G401 (cell line): Measurements from ENCODE around the gene SLC12A1. TPM values are rescaled to one million over a fixed set of nuclear protein-coding genes. Genes with fewer than 3 reads are reported as not detected.

Experiments
- DNase-seq: peaks from one replicate; pipeline ENCODE4 v3.0.0-alpha.2; 2015; ENCODE audit warnings: low spot score
- in situ Hi-C: cut with HindIII; loops from 2 replicates; pipeline ENCODE4 v1.10.0; 2016; ENCODE audit warnings: low sequenced_read_pairs, mixed read lengths
- total RNA-seq: library from RNA; depleted of rRNA; stranded (reverse); fragments of >200 nt; shearing (Covaris generic); gene quantifications from 2 replicates; pipeline ENCODE4 v1.2.3, GENCODE V29; 2014; rRNA removed

The SLC12A1 gene
- total RNA-seq, result not detected in 2 replicates

- in situ Hi-C loops, result no loop called here
- no peak for DNase-seq
These were observed at the start of gene SLC12A1 for GRCh38 chr15:48205981-48206380. SLC12A1 (plus strand) TSS chr15:48206302; CDS start chr15:48207720, 1,418 bp downstream.

DNA sequence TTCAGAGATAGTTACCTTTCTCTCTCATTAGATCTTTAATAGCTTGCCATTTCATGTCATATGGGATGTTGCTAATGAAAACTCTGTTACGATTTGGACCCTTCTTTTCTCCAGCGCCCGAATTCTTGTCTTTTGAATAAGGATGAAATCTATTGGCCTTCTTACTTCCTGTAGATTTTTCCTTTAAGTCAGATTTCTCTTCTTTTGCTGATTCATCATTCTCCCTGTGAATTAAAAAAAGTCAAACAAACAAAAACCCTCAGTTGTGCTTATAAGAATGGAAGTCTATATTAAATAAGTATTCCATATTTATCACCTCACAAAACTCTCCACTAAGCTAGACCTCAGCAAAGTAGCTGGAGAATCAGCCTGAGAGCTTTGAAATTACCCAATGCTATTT is 37.5 kb upstream of the SLC12A1 start:
- no peak for DNase-seq
- in situ Hi-C loops, result no loop called here

GRCh38 chr15:48170981-48171380 is 35.1 kb upstream of the SLC12A1 start:
- DNase-seq, result no peak
- in situ Hi-C loops, result no loop called here

- no peak for DNase-seq
- in situ Hi-C loops, result no loop called here
These were observed 31.0 kb upstream of the SLC12A1 start for GRCh38 chr15:48175126-48175525.

DNA sequence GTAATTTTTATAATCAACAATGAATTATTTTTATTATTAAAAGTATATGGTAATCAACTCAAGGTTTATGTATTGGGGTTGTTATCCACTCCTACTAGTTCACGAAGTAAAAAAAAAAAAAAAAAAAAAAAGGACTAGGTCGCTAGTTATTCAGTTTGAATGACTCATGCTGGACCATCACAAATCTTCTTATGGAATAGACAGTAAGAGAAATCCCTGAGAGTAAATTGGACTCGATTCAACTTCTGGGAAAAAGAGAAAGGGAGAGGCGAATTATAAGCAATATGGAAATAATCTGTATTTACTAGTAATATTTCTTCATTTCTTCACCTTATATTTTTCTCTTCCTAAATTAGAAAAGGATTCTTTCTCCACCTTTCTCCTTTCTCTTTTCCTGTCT is 30.0 kb upstream of the SLC12A1 start:
- DNase-seq, result peak; percentile 20
- in situ Hi-C loops, result no loop called here

GRCh38 chr15:48176957-48177356 is 29.1 kb upstream of the SLC12A1 start:
- in situ Hi-C loops, result no loop called here
- no peak for DNase-seq

- DNase-seq, result peak; percentile 76
- in situ Hi-C loops, result no loop called here
These were observed 28.7 kb upstream of the SLC12A1 start for GRCh38 chr15:48177383-48177765.

DNA sequence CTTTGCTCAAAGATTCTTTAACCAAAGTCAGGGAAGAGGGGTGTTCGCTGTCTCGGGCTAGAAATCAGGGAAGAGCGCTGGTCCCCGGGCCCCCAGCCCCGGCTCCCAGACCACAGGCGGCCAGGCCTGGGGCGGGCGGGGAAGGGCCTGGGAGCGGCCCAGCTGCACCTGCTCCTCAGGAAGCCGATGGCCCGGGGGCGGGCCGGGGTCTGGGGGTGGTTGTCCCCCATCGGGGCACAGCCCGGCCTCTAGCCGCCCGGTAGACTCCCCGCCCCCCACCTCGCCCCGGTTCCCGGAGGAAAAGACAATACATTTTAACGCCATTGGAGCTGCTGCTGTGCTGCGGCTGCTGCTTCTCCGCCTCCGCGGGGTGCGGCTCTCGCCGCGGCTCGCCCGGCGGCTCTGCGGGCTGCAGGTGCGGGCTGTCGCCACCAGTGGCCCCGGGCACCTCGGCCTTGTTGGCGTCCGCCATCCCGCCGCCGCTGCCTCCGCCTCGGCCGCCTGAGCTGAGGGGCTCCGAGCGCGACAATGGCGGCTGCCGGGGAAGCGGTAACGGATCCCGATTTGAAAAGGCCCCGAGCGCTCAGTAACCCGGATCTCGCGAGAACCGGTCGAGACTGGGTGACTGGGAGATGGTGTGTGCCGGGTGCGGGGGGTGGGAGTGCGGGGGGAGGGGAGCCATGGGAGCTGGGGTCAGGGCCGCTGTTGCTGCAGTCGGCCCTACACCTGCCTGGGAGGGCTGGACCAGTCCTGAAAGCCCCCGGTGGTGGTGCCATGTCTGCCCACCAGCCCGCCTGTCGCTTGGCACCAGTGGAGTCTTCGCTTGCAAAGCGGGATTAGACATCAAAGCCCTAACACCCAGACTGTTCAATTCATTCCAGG is 28.1 kb upstream of the SLC12A1 start, which contains the start of gene MYEF2:
MYEF2 (minus strand) TSS at position 530 of the 882 bp plus-strand sequence; CDS start at position 472, 58 bp downstream.
- in situ Hi-C loops, result no loop called here
- DNase-seq, result peak; percentile 83

DNA sequence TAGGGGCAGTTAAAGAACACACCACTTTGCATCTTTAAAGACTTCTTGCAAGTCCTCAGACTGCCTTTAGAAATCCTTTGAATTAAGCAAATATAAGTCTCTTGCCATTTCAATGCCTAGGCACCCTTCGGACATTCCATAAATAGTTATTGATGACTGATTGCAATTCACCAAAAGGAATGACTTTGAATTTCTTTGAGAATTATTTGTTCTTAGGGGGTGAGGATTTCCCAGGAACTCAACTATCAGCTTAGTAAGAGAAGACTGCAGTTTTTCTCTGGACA is 27.5 kb upstream of the SLC12A1 start:
- in situ Hi-C loops, result no loop called here
- no peak for DNase-seq

DNA sequence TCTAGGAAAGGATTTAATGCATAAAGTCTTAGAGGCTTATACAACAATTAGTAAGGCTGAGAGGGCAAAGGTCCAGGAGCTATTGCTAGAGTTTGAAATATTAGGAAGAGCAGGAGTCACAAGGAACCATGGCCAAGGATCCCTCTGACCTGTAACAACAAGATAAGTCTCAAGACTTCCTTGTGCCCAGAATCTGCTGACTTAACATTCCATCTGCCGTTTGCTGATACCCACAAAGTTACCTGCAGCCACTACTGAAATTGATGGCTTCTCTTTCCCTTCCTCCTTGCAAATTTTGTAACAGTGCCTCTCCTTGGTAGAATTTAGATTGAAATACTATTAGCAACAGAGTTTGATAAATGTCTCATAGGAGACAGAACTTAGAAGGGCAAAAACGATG is 23.4 kb upstream of the SLC12A1 start:
- no peak for DNase-seq
- in situ Hi-C loops, result no loop called here

GRCh38 chr15:48185529-48185928 is 20.6 kb upstream of the SLC12A1 start:
- in situ Hi-C loops, result no loop called here
- no peak for DNase-seq

DNA sequence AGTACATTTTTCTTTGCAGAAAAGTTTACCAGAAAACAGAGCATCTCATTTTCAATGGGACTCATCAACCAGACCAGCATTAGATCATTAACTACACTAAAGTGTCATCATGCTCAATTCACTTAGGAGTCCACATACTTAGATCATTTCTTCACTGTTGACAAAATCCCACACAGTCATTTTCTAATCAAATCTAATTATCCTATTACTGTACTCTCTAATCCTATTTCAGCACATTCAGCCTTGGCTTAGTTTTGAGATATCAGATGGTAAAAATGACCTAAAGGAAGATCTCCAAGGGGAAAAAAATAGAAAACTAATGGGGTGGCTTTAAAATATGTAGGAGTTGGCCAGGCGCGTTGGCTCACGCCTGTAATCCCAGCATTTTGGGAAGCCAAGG is 19.8 kb upstream of the SLC12A1 start:
- in situ Hi-C loops, result no loop called here
- no peak for DNase-seq

GRCh38 chr15:48190932-48191573 is 15.0 kb upstream of the SLC12A1 start:
- in situ Hi-C loops, result no loop called here
- peak; percentile 79 for DNase-seq

- DNase-seq, result peak; percentile 87
- in situ Hi-C loops, result no loop called here
These were observed 14.4 kb upstream of the SLC12A1 start, which contains the start of gene CTXN2 for GRCh38 chr15:48191574-48192225. CTXN2 (plus strand) TSS chr15:48191665; CDS start chr15:48201301, 9,636 bp downstream.

GRCh38 chr15:48202068-48202467 is 4.0 kb upstream of the SLC12A1 start:
- no peak for DNase-seq
- in situ Hi-C loops, result no loop called here

- in situ Hi-C loops, result no loop called here
These were observed 15.2 kb downstream of the SLC12A1 start for GRCh38 chr15:48221261-48221660.

DNA sequence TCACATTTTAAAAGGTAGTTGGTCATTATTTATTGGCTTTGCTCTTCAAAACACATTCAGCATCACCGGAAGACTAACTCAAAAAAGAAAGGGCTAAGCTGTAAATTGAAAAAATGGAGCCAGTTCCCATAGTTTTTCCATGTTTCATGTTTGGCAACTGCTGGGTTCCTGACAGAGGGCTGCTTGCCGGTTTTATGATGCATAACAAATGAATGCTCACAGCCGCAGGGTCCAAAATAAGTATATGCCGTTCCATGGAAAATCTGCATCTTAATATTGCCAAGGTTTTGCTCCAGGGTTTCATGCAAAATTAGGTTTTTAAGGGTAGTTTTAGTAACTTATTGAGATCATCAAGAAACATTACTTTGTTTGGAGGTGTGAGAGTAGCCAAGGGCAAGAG is 15.8 kb downstream of the SLC12A1 start:
- in situ Hi-C loops, result no loop called here
- DNase-seq, result no peak

More at GRCh38 chr15:48221261-48221660, 15.2 kb downstream of the SLC12A1 start:
- no peak for DNase-seq

GRCh38 chr15:48222627-48223026 is 16.5 kb downstream of the SLC12A1 start:
- in situ Hi-C loops, result no loop called here
- no peak for DNase-seq

DNA sequence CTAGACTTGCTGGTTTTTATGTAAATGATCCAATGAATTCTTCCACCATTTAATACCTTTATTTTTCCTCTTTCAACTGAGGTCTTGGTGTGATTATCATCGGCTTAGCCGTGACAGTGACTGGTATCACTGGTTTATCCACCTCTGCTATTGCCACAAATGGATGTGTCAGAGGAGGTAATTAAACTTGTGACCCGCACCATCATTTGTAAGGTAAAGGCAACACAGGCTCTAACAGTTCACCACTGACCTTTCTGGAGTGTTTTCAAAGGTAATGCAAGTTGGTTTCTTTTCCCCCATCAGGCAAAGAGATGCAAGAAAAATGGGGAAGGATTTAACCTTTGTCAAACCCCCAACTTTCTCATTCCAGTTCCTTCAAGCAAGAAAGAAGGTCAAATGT is 19.7 kb downstream of the SLC12A1 start:
- in situ Hi-C loops, result no loop called here
- DNase-seq, result no peak

- in situ Hi-C loops, result no loop called here
- DNase-seq, result no peak
These were observed 24.4 kb downstream of the SLC12A1 start for GRCh38 chr15:48230498-48230897.
